NT2/D1 (cell line): ENCODE results near the gene SORBS1.

Source experiments
- DNase-seq: peaks from one replicate; pipeline ENCODE4 v3.0.0-alpha.2; 2011; ENCODE audit warnings: low read depth, low spot score
- H3K27me3 ChIP-seq: 2 replicates; pipeline ENCODE4 v1.6.0; 2011; ENCODE audit warnings: mild to moderate bottlenecking; ENCODE audit not compliant: insufficient read length, insufficient read depth
- H3K36me3 ChIP-seq: 2 replicates; pipeline ENCODE4 v1.6.1; 2011; ENCODE audit warnings: mild to moderate bottlenecking, low read length, mixed read lengths; ENCODE audit not compliant: insufficient read depth, insufficient read length
- H3K4me1 ChIP-seq: 2 replicates; pipeline ENCODE4 v1.5.1; 2011; ENCODE audit not compliant: insufficient read depth, insufficient read length
- H3K4me3 ChIP-seq: 2 replicates; pipeline ENCODE4 v1.5.1; 2011; ENCODE audit warnings: low read depth; ENCODE audit not compliant: insufficient read length
- H3K9ac ChIP-seq: 2 replicates; pipeline ENCODE4 v1.6.0; 2011; ENCODE audit warnings: low read depth; ENCODE audit not compliant: insufficient read length
- H3K9me3 ChIP-seq: 2 replicates; pipeline ENCODE4 v1.5.1; 2011; ENCODE audit warnings: mild to moderate bottlenecking, low read length; ENCODE audit not compliant: insufficient read depth
- SUZ12 ChIP-seq: IDR thresholded peaks from 2 replicates; pipeline ENCODE4 v1.6.1; 2011; ENCODE audit not compliant: insufficient read length, insufficient read depth; ENCODE audit errors: extremely low read depth
- YY1 ChIP-seq: IDR thresholded peaks from 2 replicates; pipeline ENCODE4 v1.6.1; 2011; ENCODE audit not compliant: insufficient read length, insufficient read depth
- ZNF274 ChIP-seq: IDR thresholded peaks from 2 replicates; pipeline ENCODE4 v1.6.1; 2011; ENCODE audit warnings: mild to moderate bottlenecking, low read depth, low read length

Gene SORBS1

DNA sequence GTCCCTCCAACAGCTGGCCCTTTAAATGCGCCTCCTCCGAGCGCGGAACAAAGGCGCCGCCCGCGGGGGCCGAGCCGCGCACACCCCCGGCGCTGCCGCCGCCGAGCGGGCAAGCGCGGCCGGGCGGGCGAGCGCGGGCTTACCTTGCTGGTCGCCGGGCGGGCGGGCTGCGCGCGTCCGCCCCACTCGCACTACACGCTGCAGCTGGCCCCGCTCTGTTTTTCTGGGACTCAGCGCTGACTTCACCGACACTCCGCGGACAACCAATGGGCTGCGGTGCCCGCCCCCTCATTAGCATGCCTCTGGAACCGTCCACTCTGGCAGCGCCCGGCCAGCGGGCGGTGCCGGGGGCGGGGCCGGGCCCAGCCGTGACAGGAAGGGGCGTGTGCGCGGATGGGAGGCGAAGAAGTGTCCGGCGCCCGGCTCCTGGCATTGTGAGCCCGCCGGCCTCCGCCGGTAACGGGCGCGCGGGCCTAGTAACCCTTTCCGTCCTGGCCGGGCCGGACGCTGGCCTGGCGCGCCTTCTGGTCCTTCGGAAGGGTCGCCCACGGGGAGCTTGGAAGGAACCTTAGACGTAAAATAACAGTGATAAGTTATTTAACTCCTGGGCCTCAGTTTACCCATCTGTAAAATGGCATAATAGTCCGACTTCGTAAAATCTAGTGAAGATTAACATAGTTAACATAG, at the start of gene SORBS1:
SORBS1 (minus strand) TSS at position 195 of the 687 bp plus-strand sequence. CDS start 120,236 bp downstream, outside the sequence.
- Histone ChIP-seq H3K27me3 (peaks cover 5% of the 10 kb centered on the region), H3K36me3 (no peaks in the 10 kb centered on the region), H3K9me3 (no peaks in the 10 kb centered on the region), H3K4me1 (peaks cover 5% of the 10 kb centered on the region), H3K9ac (peak within 1 kb of the TSS; percentile 79), H3K4me3 (peak within 1 kb of the TSS; percentile 70)
- peak; percentile 88 for DNase-seq
- TF ChIP-seq YY1 = no peak
- no peak for TF ChIP-seq SUZ12
- TF ChIP-seq ZNF274 = no peak

GRCh38 chr10:95610727-95611126, 49.6 kb upstream of the SORBS1 start:
- Histone ChIP-seq H3K4me3 (no peak overlapping the region), H3K9ac (no peak overlapping the region), H3K27me3 (no peaks in the 10 kb centered on the region), H3K4me1 (no peaks in the 10 kb centered on the region), H3K9me3 (no peaks in the 10 kb centered on the region), H3K36me3 (peaks cover 91% of the 10 kb centered on the region)
- TF ChIP-seq SUZ12 (no peak), YY1 (no peak), ZNF274 (no peak)
- no peak for DNase-seq

GRCh38 chr10:95606922-95607321, 45.8 kb upstream of the SORBS1 start:
- Histone ChIP-seq H3K4me1 (no peaks in the 10 kb centered on the region), H3K36me3 (peaks cover 62% of the 10 kb centered on the region), H3K9ac (no peak overlapping the region), H3K9me3 (no peaks in the 10 kb centered on the region), H3K4me3 (no peak overlapping the region), H3K27me3 (no peaks in the 10 kb centered on the region)
- TF ChIP-seq SUZ12 (no peak), ZNF274 (no peak), YY1 (no peak)
- no peak for DNase-seq

- no peak overlapping the region for H3K4me3 ChIP-seq
- TF ChIP-seq SUZ12 = no peak
- no peak overlapping the region for H3K9ac ChIP-seq
- no peaks in the 10 kb centered on the region for H3K27me3 ChIP-seq
- H3K36me3 ChIP-seq = peaks cover 45% of the 10 kb centered on the region
- DNase-seq = no peak
- H3K4me1 ChIP-seq = no peaks in the 10 kb centered on the region
- H3K9me3 ChIP-seq = no peaks in the 10 kb centered on the region
Measured at GRCh38 chr10:95605163-95605562, 44.0 kb upstream of the SORBS1 start.

GRCh38 chr10:95604630-95605029, 43.5 kb upstream of the SORBS1 start:
- Histone ChIP-seq H3K4me3 (no peak overlapping the region), H3K9me3 (no peaks in the 10 kb centered on the region), H3K4me1 (no peaks in the 10 kb centered on the region), H3K9ac (no peak overlapping the region), H3K27me3 (no peaks in the 10 kb centered on the region), H3K36me3 (peaks cover 41% of the 10 kb centered on the region)
- TF ChIP-seq YY1 (no peak), ZNF274 (no peak), SUZ12 (no peak)
- no peak for DNase-seq

DNA sequence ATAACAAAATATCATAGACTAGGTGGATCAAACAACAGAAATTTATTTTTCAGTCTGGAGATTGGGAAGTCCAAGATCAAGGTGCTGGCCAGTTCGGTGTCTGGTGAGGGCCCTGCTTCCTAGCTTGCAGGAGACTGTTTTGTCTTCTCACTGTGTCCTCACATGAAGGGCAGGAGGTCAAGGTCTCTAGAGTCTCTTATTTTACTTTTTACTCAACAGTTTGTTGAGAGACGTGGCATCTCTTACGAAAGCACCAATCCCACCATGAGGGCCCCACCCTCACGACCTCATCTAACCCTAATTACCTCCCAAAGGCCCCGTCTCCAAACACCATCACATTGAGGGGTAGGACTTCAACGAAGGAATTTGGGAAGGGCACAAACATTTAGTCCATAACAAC, 41.2 kb upstream of the SORBS1 start:
- H3K36me3 ChIP-seq = peaks cover 22% of the 10 kb centered on the region
- no peak overlapping the region for H3K9ac ChIP-seq
- no peak for DNase-seq
- no peaks in the 10 kb centered on the region for H3K27me3 ChIP-seq
- no peak overlapping the region for H3K4me3 ChIP-seq
- TF ChIP-seq ZNF274 = no peak
- no peak for TF ChIP-seq SUZ12
- no peak for TF ChIP-seq YY1
- no peaks in the 10 kb centered on the region for H3K9me3 ChIP-seq
- no peaks in the 10 kb centered on the region for H3K4me1 ChIP-seq

DNA sequence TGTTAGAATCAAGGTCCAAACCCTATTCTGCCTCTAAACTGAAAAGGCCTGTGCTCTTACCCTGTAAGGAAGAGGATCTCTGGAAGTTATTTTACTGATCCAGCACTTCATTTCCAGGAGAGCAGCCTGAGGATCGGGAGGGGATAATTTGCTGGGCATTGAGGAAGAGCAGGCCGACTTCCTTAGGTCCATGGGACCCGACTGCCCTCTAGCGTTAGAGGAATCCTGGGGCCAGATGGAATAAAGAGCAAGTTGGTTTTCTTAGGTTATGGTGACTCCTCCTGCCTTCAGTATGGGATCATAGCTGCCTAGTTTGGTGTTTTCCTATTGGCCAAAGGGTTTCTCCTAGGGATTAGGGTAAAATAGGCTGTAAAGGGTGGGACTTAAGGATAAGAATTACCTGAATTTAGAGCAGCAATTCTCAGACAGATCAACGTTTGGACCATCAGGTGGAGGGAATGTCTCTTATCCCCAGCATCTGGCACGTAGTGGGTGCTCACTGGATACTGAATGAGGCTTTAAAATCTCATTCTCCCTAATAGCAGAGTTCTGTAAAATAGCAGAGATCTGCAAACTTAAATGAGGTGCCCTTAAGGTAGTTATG, 40.0 kb upstream of the SORBS1 start:
- Histone ChIP-seq H3K9me3 (no peaks in the 10 kb centered on the region), H3K36me3 (peaks cover 13% of the 10 kb centered on the region), H3K27me3 (no peaks in the 10 kb centered on the region), H3K4me3 (no peak overlapping the region), H3K9ac (no peak overlapping the region), H3K4me1 (no peaks in the 10 kb centered on the region)
- no peak for TF ChIP-seq YY1
- TF ChIP-seq ZNF274 = no peak
- TF ChIP-seq SUZ12 = no peak
- peak; percentile 88 for DNase-seq

- Histone ChIP-seq H3K9me3 (no peaks in the 10 kb centered on the region), H3K4me3 (no peak overlapping the region), H3K4me1 (no peaks in the 10 kb centered on the region), H3K27me3 (no peaks in the 10 kb centered on the region), H3K9ac (no peak overlapping the region), H3K36me3 (peaks cover 2% of the 10 kb centered on the region)
- TF ChIP-seq ZNF274 (no peak), SUZ12 (no peak), YY1 (no peak)
- DNase-seq = no peak
Measured at GRCh38 chr10:95600158-95600557, 39.0 kb upstream of the SORBS1 start.
